ENCODE results near the gene NTM.

DNA sequence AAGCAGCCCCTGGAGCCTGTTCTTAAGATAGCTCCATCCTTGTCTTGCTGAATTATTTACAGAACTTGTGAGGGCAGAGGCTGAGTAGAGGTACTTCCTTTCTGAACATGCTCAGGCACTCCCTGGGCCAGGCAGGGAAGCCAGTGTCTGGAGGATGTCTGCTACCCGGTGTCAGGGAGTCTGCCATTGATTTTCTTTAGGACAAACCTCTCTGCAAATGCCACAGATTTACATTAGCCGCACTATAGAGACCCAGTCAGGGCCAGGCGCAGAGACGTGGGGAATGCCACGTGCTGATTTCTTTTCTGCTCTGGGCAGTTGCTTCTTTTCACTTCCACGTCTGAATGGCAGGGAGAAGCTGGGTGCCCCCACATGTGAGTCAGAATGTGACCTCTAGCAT is 585.5 kb downstream of the NTM start:
- TF ChIP-seq POLR2A (IDR thresholded peaks at IDR 0.05), result no peak
- TF ChIP-seq, protein P1, sequence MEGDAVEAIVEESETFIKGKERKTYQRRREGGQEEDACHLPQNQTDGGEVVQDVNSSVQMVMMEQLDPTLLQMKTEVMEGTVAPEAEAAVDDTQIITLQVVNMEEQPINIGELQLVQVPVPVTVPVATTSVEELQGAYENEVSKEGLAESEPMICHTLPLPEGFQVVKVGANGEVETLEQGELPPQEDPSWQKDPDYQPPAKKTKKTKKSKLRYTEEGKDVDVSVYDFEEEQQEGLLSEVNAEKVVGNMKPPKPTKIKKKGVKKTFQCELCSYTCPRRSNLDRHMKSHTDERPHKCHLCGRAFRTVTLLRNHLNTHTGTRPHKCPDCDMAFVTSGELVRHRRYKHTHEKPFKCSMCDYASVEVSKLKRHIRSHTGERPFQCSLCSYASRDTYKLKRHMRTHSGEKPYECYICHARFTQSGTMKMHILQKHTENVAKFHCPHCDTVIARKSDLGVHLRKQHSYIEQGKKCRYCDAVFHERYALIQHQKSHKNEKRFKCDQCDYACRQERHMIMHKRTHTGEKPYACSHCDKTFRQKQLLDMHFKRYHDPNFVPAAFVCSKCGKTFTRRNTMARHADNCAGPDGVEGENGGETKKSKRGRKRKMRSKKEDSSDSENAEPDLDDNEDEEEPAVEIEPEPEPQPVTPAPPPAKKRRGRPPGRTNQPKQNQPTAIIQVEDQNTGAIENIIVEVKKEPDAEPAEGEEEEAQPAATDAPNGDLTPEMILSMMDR (IDR thresholded peaks at IDR 0.05), result no peak

Data from esophagus squamous epithelium (tissue), 4 donors.